Spleen (tissue), 7 donors: Measurements from ENCODE around the gene ERG.

Experiments used
- POLR2AphosphoS5 ChIP-seq, 3 donors: sonication (generic); formaldehyde crosslinking; IDR thresholded peaks; one replicate each; pipeline ENCODE4 v1.5.1; 2017; ENCODE audit warnings: antibody characterized with exemption in 3 of 3
- TF ChIP-seq, protein P1 (sequence below), 11 experiments: fragments of 200-600 bp in 7 of 11; fragments of 450-650 bp in 4 of 11; sonication (generic) in 4 of 11; IDR thresholded peaks in 8 of 11; conservative IDR thresholded peaks in 3 of 11; 1 replicate in 7 of 11; 2 replicates in 4 of 11; pipeline versions ENCODE4 v1.4.0 to v1.8.0; 2016 to 2021; ENCODE audit warnings: antibody characterized with exemption in 11 of 11, inconsistent platforms in 4 of 11, mild to moderate bottlenecking in 1 of 11
- donor health status: DM: no; HTN: no; CAD: no; lungs with moderate emphysema.
- donor health status: DM: no; HTN: no; CAD: no.
- donor health status: DM: no; HTN: no; CAD: no.

DNA sequence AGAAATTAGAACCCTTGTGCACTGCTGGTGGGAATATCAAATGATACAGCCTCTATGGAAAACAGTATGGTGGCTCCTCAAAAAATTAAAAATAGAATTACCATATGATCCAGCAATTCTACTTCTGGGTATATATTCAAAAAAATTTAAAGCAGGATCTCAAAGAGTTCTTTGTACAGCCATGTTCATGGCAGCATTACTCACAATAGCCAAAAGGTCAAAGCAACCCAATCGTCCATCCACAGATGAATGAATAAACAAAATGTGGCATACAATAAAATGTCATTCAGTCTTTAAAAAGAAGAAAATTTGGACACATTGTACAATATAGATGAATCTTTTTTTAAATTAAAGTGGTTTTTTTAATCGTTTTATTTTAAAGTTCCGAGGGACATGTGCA is 36.3 kb upstream of the ERG start:
- TF ChIP-seq, protein P1, sequence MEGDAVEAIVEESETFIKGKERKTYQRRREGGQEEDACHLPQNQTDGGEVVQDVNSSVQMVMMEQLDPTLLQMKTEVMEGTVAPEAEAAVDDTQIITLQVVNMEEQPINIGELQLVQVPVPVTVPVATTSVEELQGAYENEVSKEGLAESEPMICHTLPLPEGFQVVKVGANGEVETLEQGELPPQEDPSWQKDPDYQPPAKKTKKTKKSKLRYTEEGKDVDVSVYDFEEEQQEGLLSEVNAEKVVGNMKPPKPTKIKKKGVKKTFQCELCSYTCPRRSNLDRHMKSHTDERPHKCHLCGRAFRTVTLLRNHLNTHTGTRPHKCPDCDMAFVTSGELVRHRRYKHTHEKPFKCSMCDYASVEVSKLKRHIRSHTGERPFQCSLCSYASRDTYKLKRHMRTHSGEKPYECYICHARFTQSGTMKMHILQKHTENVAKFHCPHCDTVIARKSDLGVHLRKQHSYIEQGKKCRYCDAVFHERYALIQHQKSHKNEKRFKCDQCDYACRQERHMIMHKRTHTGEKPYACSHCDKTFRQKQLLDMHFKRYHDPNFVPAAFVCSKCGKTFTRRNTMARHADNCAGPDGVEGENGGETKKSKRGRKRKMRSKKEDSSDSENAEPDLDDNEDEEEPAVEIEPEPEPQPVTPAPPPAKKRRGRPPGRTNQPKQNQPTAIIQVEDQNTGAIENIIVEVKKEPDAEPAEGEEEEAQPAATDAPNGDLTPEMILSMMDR (IDR thresholded peaks at IDR 0.05 in 8 of 11, conservative IDR thresholded peaks at IDR 0.05 in 3 of 11) = no peak
- TF ChIP-seq POLR2AphosphoS5 (IDR thresholded peaks at IDR 0.05) = no peak
